Mesenchymal stem cell (in vitro differentiated cells and primary cell): Measurements from ENCODE around the gene NOTCH1.
A peak's percentile ranks its signal among the peaks of the same experiment; 100 is the strongest.

Experiments used
- DNase-seq: peaks from one replicate; pipeline ENCODE4 v3.0.0-alpha.2; 2013
- H2AFZ ChIP-seq: one replicate; pipeline ENCODE4 v1.6.1; 2013; ENCODE audit warnings: low read depth, mild to moderate bottlenecking, control low read depth, inconsistent platforms, low read length, moderate library complexity
- H2AK5ac ChIP-seq: 2 replicates; pipeline ENCODE4 v1.6.1; 2013; ENCODE audit warnings: low read length, moderate library complexity, mild to moderate bottlenecking, inconsistent platforms; ENCODE audit not compliant: severe bottlenecking
- H2BK120ac ChIP-seq: one replicate; pipeline ENCODE4 v1.6.1; 2013; ENCODE audit warnings: low read depth, mild to moderate bottlenecking, inconsistent platforms, low read length, moderate library complexity
- H2BK12ac ChIP-seq, 2 experiments: one replicate each; pipeline ENCODE4 v1.6.1; 2013; ENCODE audit warnings: inconsistent platforms in 2 of 2, low read length in 2 of 2, mild to moderate bottlenecking in 2 of 2, moderate library complexity in 2 of 2, control low read depth in 1 of 2
- H2BK15ac ChIP-seq: one replicate; pipeline ENCODE4 v1.6.1; 2013; ENCODE audit warnings: mild to moderate bottlenecking, low read depth, inconsistent platforms; ENCODE audit not compliant: poor library complexity, severe bottlenecking
- H2BK5ac ChIP-seq: 2 replicates; pipeline ENCODE4 v1.6.1; 2013; ENCODE audit warnings: low read depth, mild to moderate bottlenecking, low read length, control low read depth, inconsistent platforms; ENCODE audit not compliant: poor library complexity, severe bottlenecking
- H3K14ac ChIP-seq, 2 experiments: one replicate each; pipeline ENCODE4 v1.6.1; 2013; ENCODE audit warnings: inconsistent platforms in 2 of 2, low read length in 2 of 2, control low read depth in 1 of 2, mild to moderate bottlenecking in 1 of 2, moderate library complexity in 1 of 2
- H3K18ac ChIP-seq, 2 experiments: one replicate each; pipeline ENCODE4 v1.6.1; 2013; ENCODE audit warnings: inconsistent platforms in 2 of 2, low read length in 2 of 2, control low read depth in 1 of 2, low read depth in 1 of 2, mild to moderate bottlenecking in 1 of 2
- H3K23ac ChIP-seq, 2 experiments: one replicate each; pipeline ENCODE4 v1.6.1; 2013; ENCODE audit warnings: inconsistent platforms in 2 of 2, low read length in 2 of 2, mild to moderate bottlenecking in 2 of 2, moderate library complexity in 2 of 2, control low read depth in 1 of 2
- H3K27ac ChIP-seq: 2 replicates; pipeline ENCODE4 v1.5.1; 2013; ENCODE audit warnings: mild to moderate bottlenecking, moderate library complexity, low read length, control low read depth, inconsistent platforms; ENCODE audit not compliant: poor library complexity, severe bottlenecking
- H3K27me3 ChIP-seq, 2 experiments: 2 replicates each; pipeline versions ENCODE4 v1.6.1 to v1.7.0; 2013; ENCODE audit warnings: low read length in 2 of 2, mild to moderate bottlenecking in 2 of 2, moderate library complexity in 2 of 2, control low read depth in 1 of 2, inconsistent platforms in 1 of 2; ENCODE audit not compliant: control insufficient read depth in 1 of 2, insufficient read depth in 1 of 2
- H3K36me3 ChIP-seq, 2 experiments: 2 replicates each; pipeline versions ENCODE4 v1.6.1 to v1.7.0; 2013; ENCODE audit warnings: low read length in 2 of 2, control low read depth in 1 of 2, inconsistent platforms in 1 of 2, low read depth in 1 of 2, mild to moderate bottlenecking in 1 of 2; ENCODE audit not compliant: insufficient read depth in 2 of 2, control insufficient read depth in 1 of 2
- H3K4ac ChIP-seq, 2 experiments: one replicate each; pipeline ENCODE4 v1.6.1; 2013; ENCODE audit warnings: inconsistent platforms in 2 of 2, low read length in 2 of 2, mild to moderate bottlenecking in 2 of 2, moderate library complexity in 2 of 2, control low read depth in 1 of 2, low read depth in 1 of 2
- H3K4me1 ChIP-seq: 2 replicates; pipeline ENCODE4 v1.6.1; 2013; ENCODE audit warnings: low read depth, low read length, control low read depth; ENCODE audit not compliant: control insufficient read depth, insufficient read depth
- H3K4me2 ChIP-seq: 2 replicates; pipeline ENCODE4 v1.6.1; 2013; ENCODE audit warnings: low read length, mild to moderate bottlenecking, inconsistent platforms; ENCODE audit not compliant: poor library complexity, severe bottlenecking
- H3K4me3 ChIP-seq, 2 experiments: 2 replicates each; pipeline versions ENCODE4 v1.5.1 to v1.7.0; 2013; ENCODE audit warnings: low read length in 2 of 2, mild to moderate bottlenecking in 2 of 2, control low read depth in 1 of 2, low read depth in 1 of 2; ENCODE audit not compliant: insufficient read depth in 1 of 2
- H3K79me1 ChIP-seq: replicated peaks from 2 replicates; pipeline ENCODE4 v1.6.1; 2013; ENCODE audit warnings: mild to moderate bottlenecking, control low read depth, low read length, inconsistent platforms; ENCODE audit not compliant: poor library complexity, severe bottlenecking
- H3K9ac ChIP-seq: 2 replicates; pipeline ENCODE4 v1.7.0; 2013; ENCODE audit warnings: mild to moderate bottlenecking, low read length, moderate library complexity
- H3K9me3 ChIP-seq: 2 replicates; pipeline ENCODE4 v1.7.0; 2013; ENCODE audit warnings: mild to moderate bottlenecking, low read length; ENCODE audit not compliant: control insufficient read depth
- H4K8ac ChIP-seq: one replicate; pipeline ENCODE4 v1.6.1; 2013; ENCODE audit warnings: inconsistent platforms, mild to moderate bottlenecking, low read length, moderate library complexity
- H4K91ac ChIP-seq: one replicate; pipeline ENCODE4 v1.6.1; 2013; ENCODE audit warnings: mild to moderate bottlenecking, low read length, inconsistent platforms
- WGBS: methylation state at CpG from one replicate; pipeline ENCODE4 v1.1.7; 2013; ENCODE audit warnings: mixed read lengths; 5-methylcytosine and 5-hydroxymethylcytosine counted together

The NOTCH1 gene

GRCh38 chr9:136550439-136551289 is 4.8 kb upstream of the NOTCH1 start:
- peaks cover 2% of the 10 kb centered on the region for H3K79me1 ChIP-seq
- peak overlapping the region; percentile 12 for H3K27ac ChIP-seq
- peak overlapping the region; percentile 97 for H2BK15ac ChIP-seq
- WGBS: 80% methylated on average over 13 of the region's 13 CpGs
- H3K9me3 ChIP-seq: no peaks in the 10 kb centered on the region
- H3K4ac ChIP-seq: peak overlapping the region; percentile 79 to 99
- peak overlapping the region; percentile 97 to 100 for H3K18ac ChIP-seq
- peak overlapping the region in 1 of 2 experiments; percentile 94 for H3K23ac ChIP-seq
- H3K4me3 ChIP-seq: no peak overlapping the region
- H4K8ac ChIP-seq: peak overlapping the region; percentile 92
- no peak overlapping the region for H3K4me2 ChIP-seq
- H3K9ac ChIP-seq: no peak overlapping the region
- H2BK12ac ChIP-seq: peak overlapping the region; percentile 81 to 100
- H3K4me1 ChIP-seq: peaks cover 63% of the 10 kb centered on the region
- H2BK120ac ChIP-seq: peak overlapping the region; percentile 98
- H2BK5ac ChIP-seq: peak overlapping the region; percentile 93
- no peak for DNase-seq
- H3K27me3 ChIP-seq: peaks cover 0 to 15% of the 10 kb centered on the region in 2 experiments
- H2AFZ ChIP-seq: no peak overlapping the region
- H4K91ac ChIP-seq: peak overlapping the region; percentile 96
- peak overlapping the region; percentile 99 for H2AK5ac ChIP-seq
- H3K14ac ChIP-seq: peak overlapping the region in 1 of 2 experiments; percentile 99
- peaks cover 0 to 3% of the 10 kb centered on the region in 2 experiments for H3K36me3 ChIP-seq

GRCh38 chr9:136549010-136549980 is 3.4 kb upstream of the NOTCH1 start:
- peak overlapping the region; percentile 93 for H2AK5ac ChIP-seq
- H2BK120ac ChIP-seq: peak overlapping the region; percentile 98
- peak overlapping the region; percentile 45 for H4K8ac ChIP-seq
- no peaks in the 10 kb centered on the region for H3K9me3 ChIP-seq
- H3K79me1 ChIP-seq: peaks cover 6% of the 10 kb centered on the region
- peak overlapping the region in 1 of 2 experiments; percentile 87 for H3K14ac ChIP-seq
- peak overlapping the region; percentile 39 for H2BK15ac ChIP-seq
- H2BK5ac ChIP-seq: peak overlapping the region; percentile 93
- WGBS: 88% methylated on average over 29 of the region's 29 CpGs
- no peak overlapping the region for H2AFZ ChIP-seq
- peak overlapping the region; percentile 79 to 99 for H3K4ac ChIP-seq
- no peak for DNase-seq
- H3K9ac ChIP-seq: no peak overlapping the region
- peak overlapping the region; percentile 96 for H4K91ac ChIP-seq
- peak overlapping the region; percentile 97 to 100 for H3K18ac ChIP-seq
- no peak overlapping the region for H3K27ac ChIP-seq
- H2BK12ac ChIP-seq: peak overlapping the region; percentile 81 to 100
- H3K4me2 ChIP-seq: no peak overlapping the region
- peaks cover 0 to 3% of the 10 kb centered on the region in 2 experiments for H3K36me3 ChIP-seq
- no peak overlapping the region for H3K4me3 ChIP-seq
- peaks cover 0 to 8% of the 10 kb centered on the region in 2 experiments for H3K27me3 ChIP-seq
- H3K23ac ChIP-seq: peak overlapping the region in 1 of 2 experiments; percentile 9
- peaks cover 63% of the 10 kb centered on the region for H3K4me1 ChIP-seq

GRCh38 chr9:136547508-136548215 is 1.8 kb upstream of the NOTCH1 start:
- Histone ChIP-seq H4K8ac (peak overlapping the region; percentile 94), H3K79me1 (peaks cover 21% of the 10 kb centered on the region), H2BK12ac (peak overlapping the region; percentile 93 to 99), H3K4me2 (no peak overlapping the region), H3K36me3 (peaks cover 0 to 19% of the 10 kb centered on the region in 2 experiments), H3K4me3 (no peak overlapping the region), H3K4me1 (peaks cover 71% of the 10 kb centered on the region), H3K27me3 (no peaks in the 10 kb centered on the region), H2BK15ac (peak overlapping the region; percentile 99), H3K9ac (no peak overlapping the region), H2BK5ac (no peak overlapping the region), H2AK5ac (peak overlapping the region; percentile 74), H3K4ac (peak overlapping the region; percentile 85 to 94), H3K23ac (peak overlapping the region in 1 of 2 experiments; percentile 67), H2BK120ac (peak overlapping the region; percentile 99), H3K14ac (peak overlapping the region in 1 of 2 experiments; percentile 80), H3K27ac (peak overlapping the region; percentile 21), H3K9me3 (no peaks in the 10 kb centered on the region), H2AFZ (no peak overlapping the region), H3K18ac (peak overlapping the region; percentile 98 to 99), H4K91ac (peak overlapping the region; percentile 99)
- DNase-seq: no peak
- 73% methylated on average over 18 of the region's 25 CpGs for WGBS
